GM13976 (cell line): ENCODE data around the gene ANTXR1.

Experiments used
- DNase-seq: peaks from one replicate; pipeline ENCODE4 v3.0.0; 2012; ENCODE audit warnings: low spot score
- in situ Hi-C: fragments of 300-500 bp; cut with MboI; formaldehyde crosslinking; loops from one replicate; pipeline ENCODE4 v1.12.0; 2022; ENCODE audit warnings: low sequenced_read_pairs, mixed read lengths, inconsistent platforms; ENCODE audit not compliant: unreplicated experiment
- TF ChIP-seq, protein P1 (sequence below): IDR thresholded peaks from 2 replicates; pipeline ENCODE4 v1.5.1; 2012; ENCODE audit warnings: borderline replicate concordance, mild to moderate bottlenecking; ENCODE audit not compliant: insufficient read depth; ENCODE audit errors: extremely low read depth, missing control alignments, control extremely low read depth

Gene ANTXR1

DNA sequence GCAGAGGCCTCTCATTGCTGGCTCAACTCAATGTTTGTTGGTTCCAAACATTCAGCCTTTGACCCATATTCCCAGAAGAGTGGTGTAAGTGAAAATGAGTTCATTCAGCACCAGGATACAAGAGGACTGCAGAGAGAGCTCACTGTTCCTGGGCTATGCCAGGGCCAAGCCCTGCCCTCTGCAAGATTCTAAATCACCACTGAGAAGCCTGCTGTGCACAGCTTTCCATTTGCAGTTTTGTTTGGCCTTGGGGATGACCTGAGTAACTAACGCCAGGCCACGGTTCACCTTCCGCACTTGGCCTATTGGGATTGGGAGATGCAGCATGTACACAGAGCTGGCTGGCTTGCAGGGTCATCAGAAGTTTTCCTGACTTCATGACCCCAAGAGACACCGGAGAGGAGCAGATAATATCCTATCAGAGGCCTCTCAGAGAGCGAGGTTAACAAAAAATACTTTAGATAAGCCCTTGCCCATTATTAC lies 25.9 kb upstream of the ANTXR1 start:
- no peak for DNase-seq
- in situ Hi-C loops = no loop called here

GRCh38 chr2:68989035-68989434 lies 23.9 kb upstream of the ANTXR1 start:
- DNase-seq = no peak
- in situ Hi-C loops = no loop called here
- TF ChIP-seq, protein P1, sequence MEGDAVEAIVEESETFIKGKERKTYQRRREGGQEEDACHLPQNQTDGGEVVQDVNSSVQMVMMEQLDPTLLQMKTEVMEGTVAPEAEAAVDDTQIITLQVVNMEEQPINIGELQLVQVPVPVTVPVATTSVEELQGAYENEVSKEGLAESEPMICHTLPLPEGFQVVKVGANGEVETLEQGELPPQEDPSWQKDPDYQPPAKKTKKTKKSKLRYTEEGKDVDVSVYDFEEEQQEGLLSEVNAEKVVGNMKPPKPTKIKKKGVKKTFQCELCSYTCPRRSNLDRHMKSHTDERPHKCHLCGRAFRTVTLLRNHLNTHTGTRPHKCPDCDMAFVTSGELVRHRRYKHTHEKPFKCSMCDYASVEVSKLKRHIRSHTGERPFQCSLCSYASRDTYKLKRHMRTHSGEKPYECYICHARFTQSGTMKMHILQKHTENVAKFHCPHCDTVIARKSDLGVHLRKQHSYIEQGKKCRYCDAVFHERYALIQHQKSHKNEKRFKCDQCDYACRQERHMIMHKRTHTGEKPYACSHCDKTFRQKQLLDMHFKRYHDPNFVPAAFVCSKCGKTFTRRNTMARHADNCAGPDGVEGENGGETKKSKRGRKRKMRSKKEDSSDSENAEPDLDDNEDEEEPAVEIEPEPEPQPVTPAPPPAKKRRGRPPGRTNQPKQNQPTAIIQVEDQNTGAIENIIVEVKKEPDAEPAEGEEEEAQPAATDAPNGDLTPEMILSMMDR = no peak

More for the DNA sequence above, 25.9 kb upstream of the ANTXR1 start:
- TF ChIP-seq, protein P1 = no peak

DNA sequence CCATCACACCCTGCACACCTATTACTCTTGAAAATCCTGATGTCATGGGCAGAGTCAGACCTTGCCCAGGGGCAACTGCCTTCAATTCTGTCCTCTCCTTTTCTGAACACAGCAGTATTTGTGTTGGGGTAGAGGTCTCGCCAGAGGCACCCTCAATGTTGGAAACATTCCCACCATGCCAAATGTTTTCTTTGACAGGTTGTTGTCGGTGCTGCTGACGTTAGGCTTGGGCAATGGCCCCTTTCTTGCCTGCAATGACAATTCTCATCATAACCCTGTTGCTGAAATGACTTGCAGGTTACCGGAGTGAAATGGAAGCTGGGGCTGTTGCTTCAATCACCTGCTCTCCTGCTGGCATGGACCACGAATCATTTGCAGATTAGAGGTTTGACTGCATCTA lies 20.6 kb upstream of the ANTXR1 start:
- in situ Hi-C loops = no loop called here
- no peak for DNase-seq
- TF ChIP-seq, protein P1 = no peak

GRCh38 chr2:68992933-68993332 lies 20.0 kb upstream of the ANTXR1 start:
- TF ChIP-seq, protein P1 = no peak
- in situ Hi-C loops = no loop called here
- DNase-seq = no peak

DNA sequence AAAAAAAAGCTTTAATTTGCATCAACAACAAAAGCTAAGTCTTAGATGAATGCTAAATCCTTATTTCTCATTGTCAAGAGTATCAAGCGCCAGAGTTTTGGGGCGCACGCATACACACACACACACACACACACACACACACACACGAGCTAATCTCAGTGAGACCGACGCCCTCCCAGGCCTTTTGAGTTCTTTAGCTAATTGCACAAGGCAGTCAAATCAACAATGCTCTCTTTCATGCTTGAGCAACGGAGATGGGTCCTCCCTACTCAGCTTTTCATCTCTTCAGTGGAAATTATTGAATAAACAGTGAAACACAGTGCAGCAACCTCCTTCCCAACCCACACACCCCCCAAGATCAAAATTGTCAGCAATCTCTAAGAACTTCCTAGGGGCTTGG lies 19.3 kb upstream of the ANTXR1 start:
- in situ Hi-C loops = no loop called here
- TF ChIP-seq, protein P1 = no peak

GRCh38 chr2:68994864-68995263 lies 18.1 kb upstream of the ANTXR1 start:
- DNase-seq = no peak
- TF ChIP-seq, protein P1 = no peak
- in situ Hi-C loops = no loop called here

More for the DNA sequence above, 19.3 kb upstream of the ANTXR1 start:
- DNase-seq = no peak

DNA sequence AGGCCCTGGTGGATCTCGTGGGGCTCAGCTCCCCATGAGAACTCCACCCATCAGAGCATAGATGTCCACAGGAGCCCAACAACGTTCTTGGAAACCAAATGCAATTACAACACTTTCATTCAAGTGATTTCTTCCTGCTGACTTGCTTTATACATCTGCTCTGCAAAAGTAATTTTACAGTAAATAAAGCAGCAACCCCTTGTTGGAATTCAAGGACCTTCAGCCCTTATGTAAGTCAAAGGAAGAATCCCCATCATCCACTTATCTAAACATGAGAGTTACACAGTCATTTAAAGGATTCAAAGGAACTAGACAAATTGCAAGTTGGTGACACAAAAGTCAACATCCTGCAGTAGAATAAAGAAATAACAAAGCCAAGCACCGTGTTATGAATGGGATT lies 17.1 kb upstream of the ANTXR1 start:
- in situ Hi-C loops = no loop called here
- no peak for DNase-seq
- TF ChIP-seq, protein P1 = no peak
